HepG2 (cell line): ENCODE results near the gene DLG2. TPM values are rescaled to one million over a fixed set of nuclear protein-coding genes. Genes with fewer than 3 reads are reported as not detected.

ENCODE experiments used
- ATAC-seq: fragments of 200-7000 bp; cut with Tn5 transposase; 3 replicates; pipeline ENCODE4 v1.9.1; 2020; ENCODE audit warnings: mild to moderate bottlenecking, moderate library complexity
- BruUV-seq: library from RNA; stranded (reverse); fragments of 400-500 nt; replicated peaks from 2 replicates; lab custom pipeline; 2021; lab: Mats Ljungman, UMichigan
- CTCF ChIA-PET: fragments of 300-600 bp; formaldehyde crosslinking; extraction: SDS; loops from one replicate; lab custom pipeline; 2021; ENCODE audit warnings: low total read pairs, inconsistent platforms, low intra/inter-chr PET ratio; lab: Yijun Ruan, JAX
- POLR2A ChIA-PET: fragments of 350-600 bp; sonication (Branson Sonifier 250); formaldehyde crosslinking; loops from one replicate; lab custom pipeline; 2020; ENCODE audit warnings: antibody characterized with exemption, inconsistent platforms; lab: Yijun Ruan, JAX
- DNase-seq: peaks from one replicate; pipeline ENCODE4 v3.0.0-alpha.2; 2015; ENCODE audit warnings: low spot score
- FAIRE-seq: peaks from 3 replicates; lab custom pipeline; 2011; peaks lifted over from hg19 to GRCh38; lab: Jason Lieb, UNC
- H2AFZ ChIP-seq: one replicate; pipeline ENCODE4 v1.6.1; 2011; ENCODE audit warnings: low read length, inconsistent platforms
- H3K27ac ChIP-seq: fragments of 300-600 bp; 3 replicates; pipeline ENCODE4 v1.8.0; 2011; ENCODE audit warnings: mixed run types, mild to moderate bottlenecking, mixed read lengths, low read length, inconsistent platforms; ENCODE audit not compliant: insufficient read depth; ENCODE audit errors: extremely low read length
- H3K27me3 ChIP-seq, 2 experiments: fragments of 200-600 bp in 1 of 2; 2 replicates in 1 of 2; 3 replicates in 1 of 2; pipeline versions ENCODE4 v1.6.0 to v1.8.0; 2011; ENCODE audit warnings: low read length in 2 of 2, mild to moderate bottlenecking in 2 of 2, moderate library complexity in 2 of 2, inconsistent platforms in 1 of 2; ENCODE audit not compliant: insufficient read depth in 2 of 2, control insufficient read depth in 1 of 2
- H3K36me3 ChIP-seq, 2 experiments: fragments of 200-600 bp in 1 of 2; replicated peaks in 1 of 2; 2 replicates in 1 of 2; 3 replicates in 1 of 2; pipeline versions ENCODE4 v1.5.1 to v1.8.0; 2011; ENCODE audit warnings: low read length in 2 of 2, inconsistent platforms in 1 of 2; ENCODE audit not compliant: insufficient read depth in 2 of 2, control insufficient read depth in 1 of 2
- H3K4me1 ChIP-seq: 2 replicates; pipeline ENCODE4 v1.5.1; 2012; ENCODE audit warnings: low read length, inconsistent platforms; ENCODE audit not compliant: insufficient read depth
- H3K4me2 ChIP-seq: 2 replicates; pipeline ENCODE4 v1.6.0; 2011; ENCODE audit warnings: low read depth, low read length, inconsistent platforms
- H3K4me3 ChIP-seq, 3 experiments: fragments of 200-600 bp in 1 of 3; sonication (generic), shearing (Covaris generic) in 1 of 3; replicated peaks in 1 of 3; 2 replicates each; pipeline ENCODE4 v1.5.1; 2011 to 2016; ENCODE audit warnings: low read length in 3 of 3, inconsistent platforms in 2 of 3, low read depth in 2 of 3, mild to moderate bottlenecking in 2 of 3, control low read depth in 1 of 3, mixed read lengths in 1 of 3; ENCODE audit not compliant: insufficient read depth in 1 of 3
- H3K79me2 ChIP-seq: one replicate; pipeline ENCODE4 v1.6.1; 2011; ENCODE audit warnings: low read length, inconsistent platforms; ENCODE audit not compliant: insufficient read depth
- H3K9ac ChIP-seq: 2 replicates; pipeline ENCODE4 v1.6.0; 2011; ENCODE audit warnings: mild to moderate bottlenecking, low read depth, low read length, inconsistent platforms; ENCODE audit not compliant: insufficient read depth
- H3K9me3 ChIP-seq: 2 replicates; pipeline ENCODE4 v1.5.1; 2012; ENCODE audit warnings: mild to moderate bottlenecking, low read length
- H4K20me1 ChIP-seq: 2 replicates; pipeline ENCODE4 v1.6.0; 2011; ENCODE audit warnings: inconsistent platforms, mild to moderate bottlenecking, low read length, moderate library complexity; ENCODE audit not compliant: insufficient read depth
- SMAD3 ChIP-seq: sonication (generic); formaldehyde crosslinking; IDR thresholded peaks from 2 replicates; pipeline ENCODE4 v1.4.0; 2020; ENCODE audit warnings: missing genetic modification reagents
- ZNF224 ChIP-seq: sonication (generic); formaldehyde crosslinking; IDR thresholded peaks from 2 replicates; pipeline ENCODE4 v1.5.0; 2020; ENCODE audit warnings: mild to moderate bottlenecking, missing genetic modification reagents
- ZNF33B ChIP-seq: sonication (generic); formaldehyde crosslinking; IDR thresholded peaks from 2 replicates; pipeline ENCODE4 v1.5.1; 2020; ENCODE audit warnings: mild to moderate bottlenecking, missing genetic modification reagents
- ZNF576 ChIP-seq: sonication (generic); formaldehyde crosslinking; IDR thresholded peaks from 2 replicates; pipeline ENCODE4 v1.4.0; 2020; ENCODE audit warnings: mild to moderate bottlenecking, missing genetic modification reagents
- WGBS: methylation state at CpG from one replicate; pipeline ENCODE4 v1.1.6; 2017; ENCODE audit warnings: low lambda C conversion rate; 5-methylcytosine and 5-hydroxymethylcytosine counted together
- in situ Hi-C: cut with HindIII; loops from 2 replicates; pipeline ENCODE4 v1.10.0; 2017; ENCODE audit warnings: low pct_unique_long_range_greater_than_20kb; ENCODE audit not compliant: extremely low pct_ligation_motif_present
- intact Hi-C: fragments of 100-400 bp; cut with micrococcal nuclease; formaldehyde crosslinking; loops from one replicate; pipeline ENCODE4 v1.10.0; 2022; ENCODE audit not compliant: unreplicated experiment
- polyA plus RNA-seq, 8 experiments: library from polyadenylated mRNA; depleted of rRNA in 3 of 8; stranded (reverse) in 7 of 8; unstranded in 1 of 8; fragments of >200 nt; fragmentation: Illumina TruSeq in 4 of 8; extraction: Trizol in 4 of 8; gene quantifications; 2 replicates each; pipeline versions ENCODE4 v1.2.1 to v1.2.3, GENCODE V29; 2011 to 2016; ENCODE audit warnings: low read depth in 4 of 8, missing spikeins in 1 of 8, mixed read lengths in 1 of 8; ENCODE audit not compliant: insufficient read depth in 1 of 8
- total RNA-seq, 5 experiments: library from RNA; depleted of rRNA; stranded (reverse); fragments of >200 nt; fragmentation: Illumina TruSeq; extraction: Trizol; gene quantifications; 2 replicates each; pipeline ENCODE4 v1.2.3, GENCODE V29; 2016; ENCODE audit warnings: low read depth in 1 of 5

Gene DLG2
- total and polyA plus RNA-seq, 2 of the 13 experiments (the other 11 are each of a cell fraction or from before 2014, with no cell fraction given), result 0.46 to 1.0 TPM

GRCh38 chr11:83666149-83666548 lies 1961.0 kb downstream of the DLG2 start:
- intact Hi-C loops, result no loop called here
- Histone ChIP-seq H3K36me3 (no peaks in the 10 kb centered on the region), H3K4me3 (no peak overlapping the region), H3K9ac (no peak overlapping the region), H3K27me3 (no peaks in the 10 kb centered on the region), H3K79me2 (no peaks in the 10 kb centered on the region), H2AFZ (no peak overlapping the region), H3K9me3 (no peaks in the 10 kb centered on the region), H3K27ac (no peak overlapping the region), H4K20me1 (no peaks in the 10 kb centered on the region), H3K4me1 (peaks cover 22% of the 10 kb centered on the region), H3K4me2 (no peak overlapping the region)
- TF ChIP-seq SMAD3 (CRISPR knock-in tag), result no peak
- no peak for TF ChIP-seq ZNF224
- WGBS, result 62% methylated on average over 4 of the region's 4 CpGs
- in situ Hi-C loops, result no loop called here
- ChIA-PET CTCF (no interaction called here), POLR2A (no interaction called here)
- ATAC-seq (no peak), FAIRE-seq (no peak), DNase-seq (no peak)
- BruUV-seq, result no TSS peak

GRCh38 chr11:83663988-83664387 lies 1963.2 kb downstream of the DLG2 start:
- Histone ChIP-seq H3K9ac (no peak overlapping the region), H3K27me3 (no peaks in the 10 kb centered on the region), H4K20me1 (no peaks in the 10 kb centered on the region), H2AFZ (no peak overlapping the region), H3K79me2 (no peaks in the 10 kb centered on the region), H3K27ac (no peak overlapping the region), H3K36me3 (no peaks in the 10 kb centered on the region), H3K4me3 (no peak overlapping the region), H3K4me2 (no peak overlapping the region), H3K4me1 (peaks cover 22% of the 10 kb centered on the region), H3K9me3 (no peaks in the 10 kb centered on the region)
- ChIA-PET POLR2A (no interaction called here), CTCF (no interaction called here)
- ATAC-seq (no peak), FAIRE-seq (no peak), DNase-seq (no peak)
- WGBS, result 74% methylated on average over 4 of the region's 4 CpGs
- intact Hi-C loops, result no loop called here
- TF ChIP-seq ZNF576 (CRISPR knock-in tag) (no peak), ZNF33B (CRISPR knock-in tag) (no peak)
- no TSS peak for BruUV-seq
- in situ Hi-C loops, result no loop called here
